Choroid plexus epithelial cell (primary cell): ENCODE data around the gene TOP3A.

Experiments
- DNase-seq: peaks from one replicate; pipeline ENCODE4 v3.0.0-alpha.2; 2010; ENCODE audit warnings: low read depth
- H3K4me3 ChIP-seq: 2 replicates; pipeline ENCODE4 v1.5.1; 2011; ENCODE audit warnings: low read depth, mild to moderate bottlenecking, control low read depth, low read length, moderate library complexity
- CTCF ChIP-seq: conservative IDR thresholded peaks from 2 replicates; pipeline ENCODE4 v1.5.1; 2011; ENCODE audit warnings: low read depth, mild to moderate bottlenecking, control low read depth, inconsistent platforms, low read length, moderate library complexity

TOP3A gene

GRCh38 chr17:18258356-18259038 is 56.3 kb downstream of the TOP3A start, which contains the start of gene FLII:
TSS of gene FLII (minus strand) at chr17:18258738. CDS start at chr17:18258690, 48 bp downstream.
- no peak for TF ChIP-seq CTCF
- peak; percentile 16 for DNase-seq

GRCh38 chr17:18257982-18258355 is 56.8 kb downstream of the TOP3A start:
- peak overlapping the region; percentile 90 for H3K4me3 ChIP-seq
- DNase-seq = peak; percentile 29
- no peak for TF ChIP-seq CTCF

More at GRCh38 chr17:18258356-18259038, 56.3 kb downstream of the TOP3A start, which contains the start of gene FLII:
- peak within 1 kb of the TSS; percentile 90 for H3K4me3 ChIP-seq

GRCh38 chr17:18257268-18257981 is 57.4 kb downstream of the TOP3A start:
- peak; percentile 35 for DNase-seq
- peak overlapping the region; percentile 90 for H3K4me3 ChIP-seq
- TF ChIP-seq CTCF = no peak

- DNase-seq = no peak
- no peak overlapping the region for H3K4me3 ChIP-seq
- TF ChIP-seq CTCF = no peak
Observed at GRCh38 chr17:18256776-18257175, 58.0 kb downstream of the TOP3A start.

- no peak overlapping the region for H3K4me3 ChIP-seq
- no peak for TF ChIP-seq CTCF
- no peak for DNase-seq
Observed at GRCh38 chr17:18256351-18256750, 58.4 kb downstream of the TOP3A start.

GRCh38 chr17:18254888-18255649 is 59.7 kb downstream of the TOP3A start:
- H3K4me3 ChIP-seq = no peak overlapping the region
- no peak for DNase-seq
- TF ChIP-seq CTCF = no peak
